H1 (cell line): Measurements from ENCODE around the gene ATG7. TPM values are rescaled to one million over a fixed set of nuclear protein-coding genes. Genes with fewer than 3 reads are reported as not detected.
"Not testable (repeated sequence)": the region's sequence is repeated elsewhere in the genome, so short reads cannot be mapped to it uniquely, and the experiment has no call there.

Source experiments
- CTCF ChIA-PET: fragments of 300-600 bp; sonication (Branson Sonifier 250); formaldehyde crosslinking; loops from one replicate; lab custom pipeline; 2021; ENCODE audit not compliant: partially characterized antibody; lab: Charles Lee
- POLR2A ChIA-PET: fragments of 300-600 bp; sonication (Branson Sonifier 250); formaldehyde crosslinking; loops from one replicate; lab custom pipeline; 2021; ENCODE audit warnings: inconsistent platforms; ENCODE audit not compliant: partially characterized antibody; lab: Charles Lee
- DNase-seq, 2 experiments: peaks; one replicate each; pipeline versions ENCODE4 v3.0.0 to v3.0.0-alpha.2; 2010 to 2022; ENCODE audit warnings: low spot score in 2 of 2, low read depth in 1 of 2, mixed read lengths in 1 of 2
- FAIRE-seq: peaks from 2 replicates; lab custom pipeline; 2011; peaks lifted over from hg19 to GRCh38; lab: Jason Lieb, UNC
- H2AFZ ChIP-seq: 2 replicates; pipeline ENCODE4 v1.8.1; 2012; ENCODE audit warnings: low read length, inconsistent platforms
- H2AK5ac ChIP-seq: 2 replicates; pipeline ENCODE4 v1.6.1; 2013; ENCODE audit warnings: low read depth, low read length
- H2BK120ac ChIP-seq: replicated peaks from 2 replicates; pipeline ENCODE3; 2013; ENCODE audit warnings: low read depth, low read length, inconsistent platforms
- H2BK12ac ChIP-seq: 2 replicates; pipeline ENCODE4 v1.6.1; 2013; ENCODE audit warnings: low read depth, low read length
- H2BK15ac ChIP-seq: 2 replicates; pipeline ENCODE4 v1.6.1; 2013; ENCODE audit warnings: low read length
- H2BK20ac ChIP-seq: 2 replicates; pipeline ENCODE4 v1.6.1; 2013; ENCODE audit warnings: low read length
- H2BK5ac ChIP-seq: 2 replicates; pipeline ENCODE4 v1.6.1; 2013; ENCODE audit warnings: low read depth, low read length
- H3K14ac ChIP-seq: 2 replicates; pipeline ENCODE4 v1.6.1; 2013; ENCODE audit warnings: inconsistent platforms; ENCODE audit not compliant: insufficient read length
- H3K18ac ChIP-seq: 2 replicates; pipeline ENCODE4 v1.6.1; 2013; ENCODE audit warnings: low read length; ENCODE audit errors: extremely low read depth
- H3K23ac ChIP-seq: 2 replicates; pipeline ENCODE4 v1.6.1; 2013; ENCODE audit warnings: inconsistent platforms; ENCODE audit not compliant: insufficient read length
- H3K23me2 ChIP-seq: 2 replicates; pipeline ENCODE4 v1.6.1; 2013; ENCODE audit warnings: low read depth, low read length
- H3K27ac ChIP-seq: 2 replicates; pipeline ENCODE4 v1.6.1; 2011; ENCODE audit warnings: low read depth, low read length, inconsistent platforms
- H3K27me3 ChIP-seq, 4 experiments: replicated peaks in 1 of 4; 1 replicate in 1 of 4; 2 replicates in 3 of 4; pipeline versions ENCODE4 v1.6.1 to v1.8.1; 2011 to 2013; ENCODE audit warnings: low read length in 3 of 4, mild to moderate bottlenecking in 3 of 4, inconsistent platforms in 2 of 4, mixed read lengths in 2 of 4, moderate library complexity in 1 of 4; ENCODE audit not compliant: control insufficient read depth in 3 of 4, insufficient read depth in 3 of 4; ENCODE audit errors: extremely low read depth in 1 of 4
- H3K36me3 ChIP-seq, 4 experiments: 2 replicates each; pipeline versions ENCODE4 v1.6.1 to v1.8.1; 2011 to 2013; ENCODE audit warnings: mild to moderate bottlenecking in 4 of 4, low read length in 3 of 4, moderate library complexity in 2 of 4, control low read depth in 1 of 4, inconsistent platforms in 1 of 4; ENCODE audit not compliant: insufficient read depth in 4 of 4, control insufficient read depth in 2 of 4
- H3K4ac ChIP-seq: replicated peaks from 2 replicates; pipeline ENCODE3; 2013; ENCODE audit warnings: low read length, low read depth, mixed read lengths, inconsistent platforms; ENCODE audit not compliant: insufficient read length
- H3K4me1 ChIP-seq, 4 experiments: replicated peaks in 1 of 4; 1 replicate in 1 of 4; 2 replicates in 3 of 4; pipeline versions ENCODE4 v1.6.1 to v1.8.1; 2011 to 2013; ENCODE audit warnings: low read length in 3 of 4, inconsistent platforms in 2 of 4, mixed read lengths in 1 of 4; ENCODE audit not compliant: insufficient read depth in 4 of 4, control insufficient read depth in 3 of 4
- H3K4me2 ChIP-seq, 2 experiments: 2 replicates each; pipeline versions ENCODE4 v1.6.1 to v1.8.1; 2011 to 2013; ENCODE audit warnings: low read depth in 2 of 2, low read length in 2 of 2, control low read depth in 1 of 2, inconsistent platforms in 1 of 2, mild to moderate bottlenecking in 1 of 2; ENCODE audit not compliant: insufficient read depth in 1 of 2
- H3K4me3 ChIP-seq, 4 experiments: fragments of 200-600, 300-600 bp in 1 of 4; sonication (generic), shearing (Covaris generic), sonication (Bioruptor Twin) in 1 of 4; 2 replicates each; pipeline versions ENCODE4 v1.5.1 to v1.8.1; 2011 to 2016; ENCODE audit warnings: low read length in 4 of 4, low read depth in 3 of 4, control low read depth in 2 of 4, inconsistent platforms in 2 of 4, mild to moderate bottlenecking in 2 of 4, mixed read lengths in 1 of 4, moderate library complexity in 1 of 4; ENCODE audit not compliant: insufficient read depth in 2 of 4; ENCODE audit errors: extremely low read depth in 1 of 4
- H3K56ac ChIP-seq: replicated peaks from 2 replicates; pipeline ENCODE3; 2013; ENCODE audit warnings: low read depth, mild to moderate bottlenecking, mixed read lengths, low read length, inconsistent platforms; ENCODE audit not compliant: insufficient read length
- H3K79me1 ChIP-seq: 2 replicates; pipeline ENCODE4 v1.6.1; 2013; ENCODE audit warnings: low read depth, low read length, control low read depth
- H3K79me2 ChIP-seq, 2 experiments: 2 replicates each; pipeline versions ENCODE4 v1.6.1 to v1.8.1; 2012 to 2013; ENCODE audit warnings: low read length in 2 of 2, mild to moderate bottlenecking in 2 of 2, inconsistent platforms in 1 of 2; ENCODE audit not compliant: insufficient read depth in 2 of 2, control insufficient read depth in 1 of 2
- H3K9ac ChIP-seq, 4 experiments: replicated peaks in 1 of 4; 1 replicate in 1 of 4; 2 replicates in 3 of 4; pipeline versions ENCODE4 v1.6.1 to v1.8.1; 2011 to 2013; ENCODE audit warnings: low read depth in 3 of 4, low read length in 3 of 4, control low read depth in 2 of 4, mild to moderate bottlenecking in 2 of 4, moderate library complexity in 2 of 4, inconsistent platforms in 1 of 4; ENCODE audit errors: extremely low read depth in 1 of 4
- H3K9me3 ChIP-seq, 2 experiments: 2 replicates each; pipeline versions ENCODE4 v1.6.1 to v1.8.1; 2012 to 2013; ENCODE audit warnings: mild to moderate bottlenecking in 2 of 2, moderate library complexity in 2 of 2, control low read depth in 1 of 2, inconsistent platforms in 1 of 2, low read depth in 1 of 2, low read length in 1 of 2, mixed read lengths in 1 of 2; ENCODE audit not compliant: insufficient read depth in 2 of 2
- H4K20me1 ChIP-seq, 2 experiments: replicated peaks in 1 of 2; 2 replicates each; pipeline versions ENCODE3 to v1.8.1; 2011 to 2013; ENCODE audit warnings: inconsistent platforms in 2 of 2, low read length in 2 of 2, mild to moderate bottlenecking in 1 of 2; ENCODE audit not compliant: insufficient read depth in 2 of 2, control insufficient read depth in 1 of 2
- H4K5ac ChIP-seq: 2 replicates; pipeline ENCODE4 v1.6.1; 2013; ENCODE audit warnings: low read length, low read depth, mixed read lengths, inconsistent platforms; ENCODE audit not compliant: insufficient read length
- H4K8ac ChIP-seq: 2 replicates; pipeline ENCODE4 v1.8.0; 2013; ENCODE audit warnings: mild to moderate bottlenecking, moderate library complexity, low read length, inconsistent platforms; ENCODE audit not compliant: insufficient read depth; ENCODE audit errors: extremely low read depth
- H4K91ac ChIP-seq: replicated peaks from 2 replicates; pipeline ENCODE3; 2013; ENCODE audit warnings: low read length, mixed read lengths, inconsistent platforms; ENCODE audit not compliant: insufficient read length
- whole genome bisulfite sequencing, 2 experiments: shearing (Covaris generic) in 1 of 2; methylation state at CpG; one replicate each; pipeline versions ENCODE4 v1.1.6 to v1.1.7; 2013 to 2015; ENCODE audit warnings: low lambda C conversion rate in 2 of 2, mixed read lengths in 2 of 2, inconsistent platforms in 1 of 2, low coverage in 1 of 2, missing lambda C conversion rate in 1 of 2; ENCODE audit not compliant: insufficient replicate concordance in 2 of 2, insufficient coverage in 1 of 2, insufficient read length in 1 of 2; ENCODE audit errors: extremely low coverage in 1 of 2, missing lambda C conversion rate in 1 of 2; 5-methylcytosine and 5-hydroxymethylcytosine counted together
- polyA plus RNA-seq, 7 experiments: library from polyadenylated mRNA; depleted of rRNA in 3 of 7; stranded (reverse) in 5 of 7; unstranded in 2 of 7; fragments of >200 nt in 5 of 7; fragments of 200-250 nt in 2 of 7; gene quantifications; 1 replicate in 5 of 7; 2 replicates in 1 of 7; 4 replicates in 1 of 7; pipeline versions ENCODE4 v1.2.1 to v1.2.3, GENCODE V29; 2011 to 2013; ENCODE audit warnings: missing spikeins in 2 of 7, mixed read lengths in 2 of 7
- total RNA-seq: library from RNA; stranded (reverse); fragmentation: NEBNext Ultra II Directional; extraction: Animal tissue kit (Norgen Biotek cat#: 25700); gene quantifications from 2 replicates; pipeline ENCODE4 v1.2.1, GENCODE V29; 2021

ATG7 gene
- total and polyA plus RNA-seq, 2 of the 8 experiments (the other 6 are each of a cell fraction or from before 2014, with no cell fraction given): 15.0 to 19.1 TPM

DNA sequence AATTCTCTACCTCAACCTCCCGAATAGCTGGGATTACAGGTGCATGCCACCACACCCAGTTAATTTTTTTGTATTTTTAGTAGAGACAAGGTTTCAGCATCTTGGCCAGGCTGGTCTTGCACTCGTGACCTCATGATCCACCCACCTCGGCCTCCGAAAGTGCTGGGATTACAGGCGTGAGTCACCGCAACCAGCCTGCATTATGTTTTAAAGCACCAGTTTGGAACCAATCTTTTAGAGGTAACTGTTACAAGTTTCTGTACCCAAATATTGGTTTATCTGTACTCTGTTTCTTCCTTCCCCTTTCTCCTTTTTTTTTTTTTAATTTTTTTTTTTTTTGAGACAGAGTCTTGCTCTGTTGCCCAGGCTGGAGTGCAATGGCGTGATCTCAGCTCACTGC is 169.1 kb downstream of the ATG7 start:
- H3K56ac ChIP-seq, H3K9ac ChIP-seq, H3K4me1 ChIP-seq, H3K9me3 ChIP-seq, H2BK20ac ChIP-seq, H3K4ac ChIP-seq, H2BK15ac ChIP-seq, H4K8ac ChIP-seq, H3K23me2 ChIP-seq, H3K27me3 ChIP-seq, H4K5ac ChIP-seq, H2AK5ac ChIP-seq, H3K18ac ChIP-seq, FAIRE-seq, H2BK120ac ChIP-seq, H3K4me2 ChIP-seq, H3K4me3 ChIP-seq, DNase-seq, H3K36me3 ChIP-seq, H2BK5ac ChIP-seq, H3K79me1 ChIP-seq, H2BK12ac ChIP-seq, H3K79me2 ChIP-seq, H3K14ac ChIP-seq, POLR2A ChIA-PET, H3K27ac ChIP-seq, H2AFZ ChIP-seq, H4K91ac ChIP-seq, H3K23ac ChIP-seq, H4K20me1 ChIP-seq: not testable (repeated sequence)
- 93% methylated on average over 7 of the region's 7 CpGs; no CpG with 5 or more reads in 1 of the 2 experiments for WGBS, 2 experiments
- CTCF ChIA-PET: interaction anchor here (1.2 kb wide), 1 partner anchor 9 kb away, joined by 3 read pairs; no protein-coding TSS in a partner anchor
